ENCODE results near the gene CCDC70.

The CCDC70 gene

GRCh38 chr13:51861723-51862300 is at the start of gene CCDC70:
TSS of gene CCDC70 (plus strand) at chr13:51861969. CDS start at chr13:51865412, 3,443 bp downstream.
- Histone ChIP-seq H3K4me3 (ENCODE audit: low read length) (no peak within 1 kb of the TSS), H3K36me3 (ENCODE audit: control insufficient read depth, insufficient read depth, low read length) (no peaks in the 10 kb centered on the region), H3K9me3 (ENCODE audit: control insufficient read depth, low read length) (no peaks in the 10 kb centered on the region), H3K9ac (ENCODE audit: low read length) (no peak within 1 kb of the TSS), H3K27me3 (ENCODE audit: control insufficient read depth, insufficient read depth, low read length) (peaks cover 7% of the 10 kb centered on the region), H3K4me1 (ENCODE audit: control insufficient read depth, insufficient read depth, low read length) (no peaks in the 10 kb centered on the region)

GRCh38 chr13:51814071-51814470 is 47.7 kb upstream of the CCDC70 start:
- Histone ChIP-seq H3K27me3 (ENCODE audit: control insufficient read depth, insufficient read depth, low read length) (no peaks in the 10 kb centered on the region), H3K9me3 (ENCODE audit: control insufficient read depth, low read length) (no peaks in the 10 kb centered on the region), H3K36me3 (ENCODE audit: control insufficient read depth, insufficient read depth, low read length) (no peaks in the 10 kb centered on the region), H3K4me3 (ENCODE audit: low read length) (no peak overlapping the region), H3K9ac (ENCODE audit: low read length) (no peak overlapping the region), H3K4me1 (ENCODE audit: control insufficient read depth, insufficient read depth, low read length) (peaks cover 13% of the 10 kb centered on the region)

DNA sequence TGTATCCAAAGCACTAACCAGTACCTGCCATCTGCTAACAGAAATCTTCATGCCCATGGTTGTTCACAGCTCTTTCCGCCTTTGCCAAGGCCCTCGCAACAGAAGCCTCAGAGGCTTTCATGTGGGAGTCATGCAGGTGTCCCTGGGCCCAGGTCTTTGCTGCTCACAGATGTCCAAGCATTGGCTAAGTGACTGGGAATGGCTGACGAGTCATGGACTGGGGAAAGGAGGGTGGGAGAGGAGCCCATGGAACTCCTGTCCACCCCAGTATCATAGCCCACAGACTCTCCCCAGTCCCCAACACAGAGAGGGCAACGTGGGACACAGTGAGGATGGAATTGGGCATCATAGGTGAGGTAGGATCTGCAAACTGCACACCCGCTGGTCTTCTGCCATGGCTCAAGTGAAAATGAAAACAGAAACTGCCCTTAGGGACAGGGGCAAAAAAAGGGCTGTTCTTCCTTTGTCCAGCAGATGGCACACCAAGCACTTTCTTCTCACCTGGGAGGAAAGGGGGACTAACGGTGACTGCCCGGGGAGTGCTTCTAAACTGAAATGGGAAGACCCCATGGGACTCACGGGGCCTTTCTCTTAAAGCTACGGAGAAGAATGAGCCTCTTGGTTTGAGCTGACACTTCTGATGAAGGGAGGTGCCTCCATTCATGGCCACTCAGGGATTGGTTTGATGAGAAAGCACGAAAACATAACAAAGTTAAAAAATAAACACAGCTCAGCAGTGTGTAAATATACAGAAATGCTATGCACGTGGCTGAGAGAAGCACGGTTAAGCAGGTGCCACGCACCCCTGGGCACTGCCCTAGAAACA is 46.7 kb upstream of the CCDC70 start:
- H3K27me3 ChIP-seq (ENCODE audit: control insufficient read depth, insufficient read depth, low read length) = no peaks in the 10 kb centered on the region
- H3K9ac ChIP-seq (ENCODE audit: low read length) = peak overlapping the region; percentile 29
- peaks cover 13% of the 10 kb centered on the region for H3K4me1 ChIP-seq (ENCODE audit: control insufficient read depth, insufficient read depth, low read length)
- peak overlapping the region; percentile 11 for H3K4me3 ChIP-seq (ENCODE audit: low read length)
- H3K9me3 ChIP-seq (ENCODE audit: control insufficient read depth, low read length) = no peaks in the 10 kb centered on the region
- no peaks in the 10 kb centered on the region for H3K36me3 ChIP-seq (ENCODE audit: control insufficient read depth, insufficient read depth, low read length)

GRCh38 chr13:51815848-51816247 is 45.9 kb upstream of the CCDC70 start:
- H3K9me3 ChIP-seq (ENCODE audit: control insufficient read depth, low read length) = no peaks in the 10 kb centered on the region
- H3K27me3 ChIP-seq (ENCODE audit: control insufficient read depth, insufficient read depth, low read length) = no peaks in the 10 kb centered on the region
- H3K4me1 ChIP-seq (ENCODE audit: control insufficient read depth, insufficient read depth, low read length) = peaks cover 13% of the 10 kb centered on the region
- no peak overlapping the region for H3K9ac ChIP-seq (ENCODE audit: low read length)
- H3K4me3 ChIP-seq (ENCODE audit: low read length) = no peak overlapping the region
- H3K36me3 ChIP-seq (ENCODE audit: control insufficient read depth, insufficient read depth, low read length) = no peaks in the 10 kb centered on the region

DNA sequence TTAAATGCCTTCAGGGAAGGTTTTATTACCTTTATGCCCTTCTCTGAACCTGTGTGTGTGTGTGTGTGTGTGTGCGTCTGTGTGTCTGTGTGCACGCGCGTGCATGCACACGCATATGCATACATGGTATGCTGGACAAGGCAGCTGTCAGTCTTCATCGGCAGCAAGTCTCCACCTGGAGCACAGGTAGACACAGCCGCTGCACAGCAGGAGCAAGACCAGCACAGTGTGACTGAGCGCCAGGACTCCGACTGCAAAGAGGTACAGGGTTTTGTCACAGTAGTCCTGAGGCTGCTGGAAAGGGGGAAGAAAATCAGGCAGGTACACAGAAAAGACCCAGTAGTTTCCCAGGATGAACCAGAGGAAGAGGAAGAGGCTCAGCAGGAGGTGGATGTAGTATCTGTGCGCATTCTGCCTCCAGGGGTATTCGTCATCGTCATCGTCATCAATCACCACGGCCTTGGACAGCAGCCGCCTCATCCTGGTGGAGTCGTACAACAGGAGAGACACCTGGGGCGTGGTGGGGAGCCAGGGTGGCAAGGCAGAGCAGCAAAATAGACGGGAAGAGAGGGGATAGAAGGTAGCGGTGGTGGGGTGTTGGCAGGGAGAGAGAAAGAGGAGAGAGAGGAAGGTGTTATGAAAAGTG is 45.0 kb upstream of the CCDC70 start:
- no peaks in the 10 kb centered on the region for H3K27me3 ChIP-seq (ENCODE audit: control insufficient read depth, insufficient read depth, low read length)
- no peaks in the 10 kb centered on the region for H3K9me3 ChIP-seq (ENCODE audit: control insufficient read depth, low read length)
- H3K36me3 ChIP-seq (ENCODE audit: control insufficient read depth, insufficient read depth, low read length) = no peaks in the 10 kb centered on the region
- H3K9ac ChIP-seq (ENCODE audit: low read length) = no peak overlapping the region
- H3K4me1 ChIP-seq (ENCODE audit: control insufficient read depth, insufficient read depth, low read length) = peaks cover 13% of the 10 kb centered on the region
- H3K4me3 ChIP-seq (ENCODE audit: low read length) = no peak overlapping the region

- H3K4me1 ChIP-seq (ENCODE audit: control insufficient read depth, insufficient read depth, low read length) = peaks cover 13% of the 10 kb centered on the region
- no peak overlapping the region for H3K4me3 ChIP-seq (ENCODE audit: low read length)
- no peaks in the 10 kb centered on the region for H3K9me3 ChIP-seq (ENCODE audit: control insufficient read depth, low read length)
- no peak overlapping the region for H3K9ac ChIP-seq (ENCODE audit: low read length)
- no peaks in the 10 kb centered on the region for H3K36me3 ChIP-seq (ENCODE audit: control insufficient read depth, insufficient read depth, low read length)
- no peaks in the 10 kb centered on the region for H3K27me3 ChIP-seq (ENCODE audit: control insufficient read depth, insufficient read depth, low read length)
Measured at GRCh38 chr13:51817717-51818116, 44.1 kb upstream of the CCDC70 start.

- H3K4me3 ChIP-seq (ENCODE audit: low read length) = no peak overlapping the region
- no peaks in the 10 kb centered on the region for H3K27me3 ChIP-seq (ENCODE audit: control insufficient read depth, insufficient read depth, low read length)
- no peaks in the 10 kb centered on the region for H3K9me3 ChIP-seq (ENCODE audit: control insufficient read depth, low read length)
- no peaks in the 10 kb centered on the region for H3K36me3 ChIP-seq (ENCODE audit: control insufficient read depth, insufficient read depth, low read length)
- peaks cover 13% of the 10 kb centered on the region for H3K4me1 ChIP-seq (ENCODE audit: control insufficient read depth, insufficient read depth, low read length)
- no peak overlapping the region for H3K9ac ChIP-seq (ENCODE audit: low read length)
Measured at GRCh38 chr13:51818276-51818675, 43.5 kb upstream of the CCDC70 start.

GRCh38 chr13:51818781-51819511 is 42.8 kb upstream of the CCDC70 start:
- Histone ChIP-seq H3K9me3 (ENCODE audit: control insufficient read depth, low read length) (no peaks in the 10 kb centered on the region), H3K4me1 (ENCODE audit: control insufficient read depth, insufficient read depth, low read length) (peaks cover 13% of the 10 kb centered on the region), H3K4me3 (ENCODE audit: low read length) (no peak overlapping the region), H3K9ac (ENCODE audit: low read length) (no peak overlapping the region), H3K36me3 (ENCODE audit: control insufficient read depth, insufficient read depth, low read length) (no peaks in the 10 kb centered on the region), H3K27me3 (ENCODE audit: control insufficient read depth, insufficient read depth, low read length) (no peaks in the 10 kb centered on the region)

DNA sequence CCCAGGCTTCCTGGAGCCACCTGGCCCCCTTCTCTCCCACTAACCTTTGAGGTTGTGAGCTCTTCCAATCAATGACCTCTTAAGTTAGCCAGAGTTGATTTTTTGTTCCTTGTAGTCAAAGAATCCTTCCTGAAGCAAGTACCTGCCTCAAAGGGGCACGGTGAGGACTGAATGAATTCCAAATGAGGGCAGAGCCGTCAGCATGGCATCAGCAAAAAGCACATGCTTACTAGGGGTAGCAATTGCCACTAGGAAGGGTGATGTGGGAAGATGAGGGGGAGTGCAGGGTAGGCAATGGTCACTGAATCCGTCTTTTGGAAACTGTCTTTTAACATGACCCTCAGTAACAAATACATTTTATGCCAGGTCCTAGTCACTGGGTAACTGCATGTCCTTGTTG is 42.2 kb upstream of the CCDC70 start:
- peaks cover 13% of the 10 kb centered on the region for H3K4me1 ChIP-seq (ENCODE audit: control insufficient read depth, insufficient read depth, low read length)
- no peaks in the 10 kb centered on the region for H3K9me3 ChIP-seq (ENCODE audit: control insufficient read depth, low read length)
- no peak overlapping the region for H3K9ac ChIP-seq (ENCODE audit: low read length)
- H3K36me3 ChIP-seq (ENCODE audit: control insufficient read depth, insufficient read depth, low read length) = no peaks in the 10 kb centered on the region
- H3K4me3 ChIP-seq (ENCODE audit: low read length) = no peak overlapping the region
- H3K27me3 ChIP-seq (ENCODE audit: control insufficient read depth, insufficient read depth, low read length) = no peaks in the 10 kb centered on the region

- H3K36me3 ChIP-seq (ENCODE audit: control insufficient read depth, insufficient read depth, low read length) = no peaks in the 10 kb centered on the region
- no peaks in the 10 kb centered on the region for H3K9me3 ChIP-seq (ENCODE audit: control insufficient read depth, low read length)
- no peak overlapping the region for H3K4me3 ChIP-seq (ENCODE audit: low read length)
- H3K27me3 ChIP-seq (ENCODE audit: control insufficient read depth, insufficient read depth, low read length) = no peaks in the 10 kb centered on the region
- peaks cover 9% of the 10 kb centered on the region for H3K4me1 ChIP-seq (ENCODE audit: control insufficient read depth, insufficient read depth, low read length)
- H3K9ac ChIP-seq (ENCODE audit: low read length) = no peak overlapping the region
Measured at GRCh38 chr13:51820016-51820597, 41.7 kb upstream of the CCDC70 start.

DNA sequence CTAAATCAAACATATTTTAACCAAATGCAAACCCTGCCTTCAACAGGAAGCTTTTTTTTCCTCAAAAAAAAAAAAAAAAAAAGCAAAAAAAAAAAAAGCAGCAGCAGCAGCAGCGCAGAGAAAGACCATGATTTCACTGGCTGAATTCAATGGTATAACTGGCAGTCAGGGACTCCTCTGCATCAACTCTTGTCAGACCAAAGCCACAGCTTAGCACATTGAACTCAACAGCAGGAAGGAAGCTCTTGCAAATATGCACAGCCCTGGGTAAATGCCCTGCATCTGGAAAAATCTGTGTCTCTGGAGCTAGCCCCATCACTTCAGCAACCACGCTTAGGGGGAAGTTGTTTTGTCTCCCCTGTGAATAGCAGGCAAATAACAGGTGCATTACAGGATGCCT is 40.2 kb upstream of the CCDC70 start:
- Histone ChIP-seq H3K4me3 (ENCODE audit: low read length) (no peak overlapping the region), H3K9ac (ENCODE audit: low read length) (no peak overlapping the region), H3K27me3 (ENCODE audit: control insufficient read depth, insufficient read depth, low read length) (no peaks in the 10 kb centered on the region), H3K36me3 (ENCODE audit: control insufficient read depth, insufficient read depth, low read length) (no peaks in the 10 kb centered on the region), H3K4me1 (ENCODE audit: control insufficient read depth, insufficient read depth, low read length) (peaks cover 4% of the 10 kb centered on the region), H3K9me3 (ENCODE audit: control insufficient read depth, low read length) (no peaks in the 10 kb centered on the region)
